Anterior cingulate cortex (tissue), 58 donors: ENCODE measurements around the gene ADAP1.

Source experiments
- DNase-seq, 58 donors: peaks; one replicate each; lab custom pipeline; 2025; lab: John Stamatoyannopoulos, UW

Gene ADAP1

GRCh38 chr7:976901-977325 is 22.4 kb upstream of the ADAP1 start:
- DNase-seq = no peak

GRCh38 chr7:975702-976473 is 21.4 kb upstream of the ADAP1 start:
- DNase-seq = no peak

GRCh38 chr7:974820-975681 is 20.6 kb upstream of the ADAP1 start, which contains the start of gene COX19:
Gene COX19 (minus strand): TSS chr7:975549. CDS start chr7:975509, 40 bp downstream.
- DNase-seq = peak in 57 of 58 donors; percentile 33 to 92 (median 80)

GRCh38 chr7:974172-974571 is 19.7 kb upstream of the ADAP1 start:
- DNase-seq = no peak

- DNase-seq = no peak
Measured at GRCh38 chr7:973312-973711, 18.8 kb upstream of the ADAP1 start.

GRCh38 chr7:972676-973309 is 18.3 kb upstream of the ADAP1 start:
- DNase-seq = no peak

GRCh38 chr7:972110-972509 is 17.6 kb upstream of the ADAP1 start:
- DNase-seq = no peak

GRCh38 chr7:970744-971143 is 16.3 kb upstream of the ADAP1 start:
- DNase-seq = no peak

- DNase-seq = no peak
Measured at GRCh38 chr7:969403-969802, 14.9 kb upstream of the ADAP1 start.

- DNase-seq = no peak
Measured at GRCh38 chr7:968205-969105, 14.0 kb upstream of the ADAP1 start.

GRCh38 chr7:967361-968082 is 13.0 kb upstream of the ADAP1 start:
- DNase-seq = no peak

GRCh38 chr7:966291-967069 is 12.0 kb upstream of the ADAP1 start:
- no peak for DNase-seq

- peak in 37 of 58 donors; percentile 2 to 85 (median 43) for DNase-seq
Measured at GRCh38 chr7:964401-965231, 10.1 kb upstream of the ADAP1 start.

- no peak for DNase-seq
Measured at GRCh38 chr7:963236-964078, 9.0 kb upstream of the ADAP1 start.

- DNase-seq = no peak
Measured at GRCh38 chr7:962401-963081, 8.1 kb upstream of the ADAP1 start.
